ENCODE data around the gene MTF1.
A peak's percentile ranks its signal among the peaks of the same experiment; 100 is the strongest.

Gene MTF1

GRCh38 chr1:37868466-37868865 is 9.1 kb upstream of the MTF1 start:
- DNase-seq (ENCODE audit: low read depth, low spot score) = peak; percentile 87

GRCh38 chr1:37867784-37868183 is 8.4 kb upstream of the MTF1 start:
- no peak for DNase-seq (ENCODE audit: low read depth, low spot score)

GRCh38 chr1:37866491-37866890 is 7.1 kb upstream of the MTF1 start:
- DNase-seq (ENCODE audit: low read depth, low spot score) = no peak

GRCh38 chr1:37865348-37866120 is 6.1 kb upstream of the MTF1 start:
- peak; percentile 15 for DNase-seq (ENCODE audit: low read depth, low spot score)

GRCh38 chr1:37862330-37862729 is 2.9 kb upstream of the MTF1 start:
- no peak for DNase-seq (ENCODE audit: low read depth, low spot score)

- no peak for DNase-seq (ENCODE audit: low read depth, low spot score)
Measured at GRCh38 chr1:37861151-37861550, 1.8 kb upstream of the MTF1 start.

- DNase-seq (ENCODE audit: low read depth, low spot score) = no peak
Measured at GRCh38 chr1:37860346-37860666, 914 bp upstream of the MTF1 start.

GRCh38 chr1:37858931-37859506 is 373 bp downstream of the MTF1 start:
- DNase-seq (ENCODE audit: low read depth, low spot score) = no peak

- DNase-seq (ENCODE audit: low read depth, low spot score) = no peak
Measured at GRCh38 chr1:37854406-37854805, 5.0 kb downstream of the MTF1 start.

- no peak for DNase-seq (ENCODE audit: low read depth, low spot score)
Measured at GRCh38 chr1:37853157-37853556, 6.2 kb downstream of the MTF1 start.

- no peak for DNase-seq (ENCODE audit: low read depth, low spot score)
Measured at GRCh38 chr1:37851782-37852210, 7.6 kb downstream of the MTF1 start.

GRCh38 chr1:37851262-37851661 is 8.1 kb downstream of the MTF1 start:
- no peak for DNase-seq (ENCODE audit: low read depth, low spot score)

GRCh38 chr1:37850352-37850955 is 8.9 kb downstream of the MTF1 start:
- no peak for DNase-seq (ENCODE audit: low read depth, low spot score)

GRCh38 chr1:37849480-37849879 is 9.9 kb downstream of the MTF1 start:
- no peak for DNase-seq (ENCODE audit: low read depth, low spot score)

GRCh38 chr1:37846647-37847339 is 12.6 kb downstream of the MTF1 start:
- no peak for DNase-seq (ENCODE audit: low read depth, low spot score)

- no peak for DNase-seq (ENCODE audit: low read depth, low spot score)
Measured at GRCh38 chr1:37845786-37846185, 13.6 kb downstream of the MTF1 start.

GRCh38 chr1:37845049-37845646 is 14.2 kb downstream of the MTF1 start:
- DNase-seq (ENCODE audit: low read depth, low spot score) = no peak

- no peak for DNase-seq (ENCODE audit: low read depth, low spot score)
Measured at GRCh38 chr1:37844536-37844935, 14.9 kb downstream of the MTF1 start.

GRCh38 chr1:37841652-37842051 is 17.7 kb downstream of the MTF1 start:
- DNase-seq (ENCODE audit: low read depth, low spot score) = no peak

GRCh38 chr1:37840711-37841110 is 18.7 kb downstream of the MTF1 start:
- no peak for DNase-seq (ENCODE audit: low read depth, low spot score)

GRCh38 chr1:37839676-37840075 is 19.7 kb downstream of the MTF1 start:
- no peak for DNase-seq (ENCODE audit: low read depth, low spot score)

- no peak for DNase-seq (ENCODE audit: low read depth, low spot score)
Measured at GRCh38 chr1:37836788-37837187, 22.6 kb downstream of the MTF1 start.

Measured in astrocyte of the hippocampus (primary cell).